Measurements from ENCODE around the gene IL4R. TPM values are rescaled to one million over a fixed set of nuclear protein-coding genes. Genes with fewer than 3 reads are reported as not detected.

The IL4R gene
- total RNA-seq, 6 experiments from 2014 or later: 38.8 to 147 (median 46.9) TPM

DNA sequence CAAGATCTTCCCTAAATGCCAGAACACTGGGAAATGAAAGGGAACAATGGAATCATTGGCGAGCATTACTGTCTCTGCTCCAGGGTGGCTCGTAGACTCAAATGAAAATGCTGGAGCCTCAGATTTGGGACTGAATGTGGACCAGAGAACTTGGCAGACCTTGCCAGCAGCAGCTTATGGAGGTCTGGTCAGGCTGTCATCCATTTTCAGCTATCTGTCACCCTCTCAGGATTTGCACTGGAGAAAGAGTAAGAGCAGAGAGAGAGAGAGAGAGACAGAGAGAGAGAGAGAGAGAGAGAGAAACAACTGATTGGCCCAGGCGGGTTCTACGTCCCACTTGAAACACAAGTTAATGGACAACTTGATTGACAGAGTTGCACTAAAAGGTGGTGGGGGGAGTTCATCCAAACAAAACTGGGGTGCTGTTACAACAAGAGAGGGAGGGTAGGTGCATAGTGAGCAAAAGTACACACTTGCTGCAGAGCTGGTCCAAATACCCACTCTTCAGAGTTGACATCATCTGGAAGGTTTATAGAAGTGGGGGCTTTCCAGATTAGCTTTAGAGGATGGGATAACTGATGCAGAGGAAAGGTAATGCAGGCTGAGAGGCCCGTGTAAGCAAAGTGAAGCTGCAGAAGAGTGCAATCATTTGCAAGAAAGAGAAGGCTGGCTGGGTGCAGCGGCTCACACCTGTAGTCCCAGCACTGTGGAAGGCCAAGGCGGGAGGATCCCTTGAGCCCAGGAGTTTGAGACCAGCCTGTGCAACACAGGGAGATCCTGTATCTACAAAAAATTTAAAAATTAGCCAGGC lies 28.7 kb upstream of the IL4R start:
- WGBS (ENCODE audit: insufficient coverage, low coverage, low lambda C conversion rate, missing lambda C conversion rate): 63% methylated on average over 5 of the region's 7 CpGs
- Histone ChIP-seq H3K27ac (no peak overlapping the region), H3K9me3 (no peaks in the 10 kb centered on the region), H3K36me3 (no peaks in the 10 kb centered on the region), H3K4me3 (no peak overlapping the region), H3K4me1 (no peaks in the 10 kb centered on the region), H3K27me3 (no peaks in the 10 kb centered on the region)
- ATAC-seq (no peak), DNase-seq (peak in 1 of 3 donors; percentile 19)
- intact Hi-C loops (cut with DNase I): no loop called here
- TF ChIP-seq, protein P1, sequence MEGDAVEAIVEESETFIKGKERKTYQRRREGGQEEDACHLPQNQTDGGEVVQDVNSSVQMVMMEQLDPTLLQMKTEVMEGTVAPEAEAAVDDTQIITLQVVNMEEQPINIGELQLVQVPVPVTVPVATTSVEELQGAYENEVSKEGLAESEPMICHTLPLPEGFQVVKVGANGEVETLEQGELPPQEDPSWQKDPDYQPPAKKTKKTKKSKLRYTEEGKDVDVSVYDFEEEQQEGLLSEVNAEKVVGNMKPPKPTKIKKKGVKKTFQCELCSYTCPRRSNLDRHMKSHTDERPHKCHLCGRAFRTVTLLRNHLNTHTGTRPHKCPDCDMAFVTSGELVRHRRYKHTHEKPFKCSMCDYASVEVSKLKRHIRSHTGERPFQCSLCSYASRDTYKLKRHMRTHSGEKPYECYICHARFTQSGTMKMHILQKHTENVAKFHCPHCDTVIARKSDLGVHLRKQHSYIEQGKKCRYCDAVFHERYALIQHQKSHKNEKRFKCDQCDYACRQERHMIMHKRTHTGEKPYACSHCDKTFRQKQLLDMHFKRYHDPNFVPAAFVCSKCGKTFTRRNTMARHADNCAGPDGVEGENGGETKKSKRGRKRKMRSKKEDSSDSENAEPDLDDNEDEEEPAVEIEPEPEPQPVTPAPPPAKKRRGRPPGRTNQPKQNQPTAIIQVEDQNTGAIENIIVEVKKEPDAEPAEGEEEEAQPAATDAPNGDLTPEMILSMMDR (IDR thresholded peaks at IDR 0.05): no peak
- TF ChIP-seq POLR2A (IDR thresholded peaks at IDR 0.05): no peak

DNA sequence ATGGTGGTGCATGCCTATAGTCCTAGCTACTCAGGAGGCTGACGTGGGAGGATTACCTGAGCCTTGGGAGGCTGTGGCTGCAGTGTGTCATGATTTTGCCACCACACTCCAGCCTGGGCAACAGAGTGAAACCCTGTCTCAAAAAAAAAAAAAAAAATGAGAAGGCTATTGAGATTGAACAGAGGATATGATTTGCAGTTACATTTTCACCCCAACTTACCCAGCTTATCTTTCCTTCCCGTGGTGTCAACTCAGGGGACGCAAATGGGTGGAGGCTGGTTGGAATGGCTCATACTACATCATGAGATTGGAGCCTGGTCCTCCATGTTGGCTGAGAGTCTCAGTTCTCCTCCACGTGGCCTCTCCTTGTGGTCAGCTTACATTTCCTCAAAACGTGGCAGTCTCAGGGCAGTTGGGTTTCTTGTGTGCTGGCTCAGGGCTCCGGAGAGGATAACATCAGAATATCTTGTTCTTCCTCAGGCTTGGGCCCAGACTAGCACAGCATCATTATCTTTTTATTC lies 28.0 kb upstream of the IL4R start:
- no peak for TF ChIP-seq POLR2A (IDR thresholded peaks at IDR 0.05)
- TF ChIP-seq, protein P1 (IDR thresholded peaks at IDR 0.05): no peak
- ATAC-seq (peak; percentile 33 to 64 (median 54)), DNase-seq (peak in 1 of 3 donors; percentile 47)
- WGBS (ENCODE audit: insufficient coverage, low coverage, low lambda C conversion rate, missing lambda C conversion rate): 56% methylated on average over 4 of the region's 6 CpGs
- Histone ChIP-seq H3K4me3 (no peak overlapping the region), H3K9me3 (no peaks in the 10 kb centered on the region), H3K27me3 (no peaks in the 10 kb centered on the region), H3K36me3 (no peaks in the 10 kb centered on the region), H3K4me1 (no peaks in the 10 kb centered on the region), H3K27ac (no peak overlapping the region)
- intact Hi-C loops (cut with DNase I): no loop called here

DNA sequence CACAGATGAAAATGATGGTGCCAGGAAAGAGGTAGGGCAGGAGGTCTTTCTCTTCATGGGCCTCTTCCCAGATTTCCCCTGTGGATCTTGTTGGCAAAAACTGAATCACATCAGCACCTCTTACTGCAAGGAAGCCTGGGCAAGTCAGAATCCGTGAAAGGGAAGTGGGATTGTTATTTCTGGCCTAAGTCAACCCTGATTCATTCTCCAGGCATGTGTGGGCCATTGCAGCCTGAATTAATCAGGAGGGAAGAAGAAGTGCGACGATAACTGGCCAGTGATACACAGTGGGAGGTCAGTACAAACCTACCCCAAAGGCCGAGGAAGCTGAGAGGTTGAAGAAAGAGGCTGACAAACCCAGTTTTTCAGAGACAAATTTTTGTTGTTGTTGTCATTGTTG lies 27.3 kb upstream of the IL4R start:
- Histone ChIP-seq H3K9me3 (no peaks in the 10 kb centered on the region), H3K4me1 (no peaks in the 10 kb centered on the region), H3K27ac (no peak overlapping the region), H3K27me3 (no peaks in the 10 kb centered on the region), H3K36me3 (no peaks in the 10 kb centered on the region), H3K4me3 (no peak overlapping the region)
- 60% methylated on average over 4 of the region's 4 CpGs for WGBS (ENCODE audit: insufficient coverage, low coverage, low lambda C conversion rate, missing lambda C conversion rate)
- peak; percentile 34 to 84 (median 56) for ATAC-seq
- TF ChIP-seq, protein P1 (IDR thresholded peaks at IDR 0.05): no peak
- no peak for TF ChIP-seq POLR2A (IDR thresholded peaks at IDR 0.05)
- intact Hi-C loops (cut with DNase I): no loop called here
- DNase-seq: peak in 1 of 3 donors; percentile 35

DNA sequence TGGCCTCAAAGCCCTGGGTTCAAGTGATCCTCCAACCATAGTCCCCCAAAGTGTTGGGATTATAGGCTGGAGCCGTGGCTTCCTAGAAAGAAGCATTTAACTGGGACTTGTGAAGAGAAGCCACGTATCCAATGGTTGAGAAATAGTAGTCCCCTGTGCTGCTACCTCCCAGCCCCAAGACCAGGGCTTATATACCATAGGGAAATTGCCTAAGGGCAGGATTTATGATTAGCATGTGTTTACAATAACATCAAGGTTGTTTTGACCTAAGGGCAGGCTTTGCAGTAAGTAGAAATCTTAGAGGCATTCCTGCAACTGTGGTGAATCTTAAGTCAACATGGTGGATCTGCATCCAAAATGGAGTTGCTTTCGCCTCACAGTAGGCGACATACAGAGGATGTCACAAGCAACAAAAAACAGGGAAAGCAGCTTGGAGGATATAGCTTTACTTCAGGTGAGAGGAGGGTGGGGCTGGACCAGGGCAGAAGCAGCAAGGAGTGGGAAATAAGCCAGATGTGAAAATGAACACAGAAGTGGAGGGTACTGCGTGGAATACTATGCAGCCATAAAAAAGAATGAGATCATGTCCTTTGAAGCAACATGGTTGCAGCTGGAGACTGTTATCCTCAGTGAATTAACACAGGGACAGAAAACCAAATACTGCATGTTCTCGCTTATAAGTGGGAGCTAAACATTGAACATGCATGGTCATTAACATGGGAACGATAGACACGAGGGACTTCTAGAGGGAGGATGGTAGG lies 26.5 kb upstream of the IL4R start:
- intact Hi-C loops (cut with DNase I): no loop called here

More for the DNA sequence above, 26.5 kb upstream of the IL4R start:
- no peak for DNase-seq
- 88% methylated on average over 8 of the region's 8 CpGs for WGBS (ENCODE audit: insufficient coverage, low coverage, low lambda C conversion rate, missing lambda C conversion rate)
- H3K4me3 ChIP-seq: no peak overlapping the region
- no peak for ATAC-seq
- H3K27ac ChIP-seq: no peak overlapping the region
- no peaks in the 10 kb centered on the region for H3K4me1 ChIP-seq
- no peaks in the 10 kb centered on the region for H3K27me3 ChIP-seq
- no peaks in the 10 kb centered on the region for H3K9me3 ChIP-seq
- TF ChIP-seq, protein P1 (IDR thresholded peaks at IDR 0.05): no peak
- TF ChIP-seq POLR2A (IDR thresholded peaks at IDR 0.05): no peak
- H3K36me3 ChIP-seq: no peaks in the 10 kb centered on the region

Data from right lobe of liver (tissue), 6 donors.